ENCODE measurements around the gene MCTP2. TPM values are rescaled to one million over a fixed set of nuclear protein-coding genes. Genes with fewer than 3 reads are reported as not detected.

MCTP2 gene
- total and polyA plus RNA-seq, 9 of the 15 experiments (the other 6 are each of a cell fraction or from before 2014, with no cell fraction given): 0.07 TPM; not detected in 8

DNA sequence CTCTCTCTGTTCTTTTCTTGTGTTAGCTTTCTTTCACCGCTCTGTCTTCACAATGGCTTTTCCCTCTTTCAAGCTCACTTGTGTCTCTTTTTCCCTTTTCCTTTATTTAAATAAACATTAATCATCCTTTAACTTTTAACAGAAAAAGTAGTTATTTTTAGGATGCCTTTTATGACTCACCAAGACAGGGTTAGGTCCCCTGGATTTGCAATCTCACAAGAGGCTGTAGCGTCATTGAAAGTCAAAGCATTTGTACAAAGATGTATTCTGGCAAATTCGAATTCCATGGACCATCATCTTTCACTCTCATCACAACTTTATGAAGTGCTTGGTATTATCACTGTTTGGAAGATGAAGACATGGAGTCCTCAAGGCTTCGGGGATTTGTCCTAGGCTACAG lies 34.8 kb upstream of the MCTP2 start (continued):
- TF ChIP-seq ZNF280B (CRISPR knock-in tag; IDR thresholded peaks at IDR 0.05): no peak
- no peak for TF ChIP-seq CBX1 (IDR thresholded peaks at IDR 0.05; ENCODE audit: low read depth)

DNA sequence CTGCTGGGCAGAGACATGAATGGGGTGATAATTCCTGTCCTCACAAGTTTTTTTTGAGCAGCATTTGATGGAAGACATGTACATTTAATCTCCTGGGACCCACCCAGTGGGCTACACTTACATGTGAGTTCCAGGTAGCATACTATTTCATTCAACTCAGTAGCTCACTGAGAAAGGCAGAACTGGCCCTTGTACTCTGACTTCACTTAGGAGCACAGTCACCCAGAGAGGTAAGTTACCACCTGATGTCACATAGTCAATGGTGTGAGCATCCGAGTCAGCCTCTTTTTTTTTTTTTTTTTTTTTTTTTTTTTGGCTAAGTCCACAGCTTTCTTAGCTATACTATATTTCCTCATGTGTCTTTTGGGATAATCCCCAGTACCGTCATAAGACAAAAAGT lies 32.7 kb upstream of the MCTP2 start:
- no peak for ATAC-seq
- Histone ChIP-seq H3K27me3 (ENCODE audit: control insufficient read depth in 2 of 2, insufficient read depth in 2 of 2, low read length in 2 of 2) (no peaks in the 10 kb centered on the region), H3K27ac (ENCODE audit: extremely low read depth, low read depth, low read length) (no peak overlapping the region), H3K4me2 (ENCODE audit: insufficient read depth, low read length) (no peak overlapping the region), H3K79me2 (ENCODE audit: control insufficient read depth, insufficient read depth, low read length) (no peaks in the 10 kb centered on the region), H2AFZ (ENCODE audit: low read depth, low read length) (no peak overlapping the region), H3K9me3 (replicated peaks; ENCODE audit: control insufficient read depth, insufficient read depth, low read depth, low read length) (no peaks in the 10 kb centered on the region), H4K20me1 (replicated peaks; ENCODE audit: control insufficient read depth, insufficient read depth, low read length) (no peaks in the 10 kb centered on the region), H3K36me3 (ENCODE audit: control insufficient read depth, insufficient read depth, low read length) (no peaks in the 10 kb centered on the region), H3K9ac (ENCODE audit: insufficient read depth in 1 of 2, low read depth in 2 of 2, low read length in 2 of 2) (no peak overlapping the region), H3K4me1 (replicated peaks in 1 of 2; ENCODE audit: control insufficient read depth in 2 of 2, insufficient read depth in 2 of 2, low read length in 2 of 2) (no peaks in the 10 kb centered on the region), H3K9me1 (ENCODE audit: control insufficient read depth, insufficient read depth, low read length) (no peaks in the 10 kb centered on the region), H3K4me3 (no peak overlapping the region)
- FAIRE-seq: no peak
- no peak for TF ChIP-seq MTF1 (CRISPR knock-in tag; IDR thresholded peaks at IDR 0.05; ENCODE audit: borderline replicate concordance)
- TF ChIP-seq HSF4 (CRISPR knock-in tag; IDR thresholded peaks at IDR 0.05; ENCODE audit: borderline replicate concordance): no peak
- TF ChIP-seq, protein P1, sequence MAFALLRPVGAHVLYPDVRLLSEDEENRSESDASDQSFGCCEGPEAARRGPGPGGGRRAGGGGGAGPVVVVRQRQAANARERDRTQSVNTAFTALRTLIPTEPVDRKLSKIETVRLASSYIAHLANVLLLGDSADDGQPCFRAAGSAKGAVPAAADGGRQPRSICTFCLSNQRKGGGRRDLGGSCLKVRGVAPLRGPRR (CRISPR knock-in tag; IDR thresholded peaks at IDR 0.05): no peak
- TF ChIP-seq, protein P2, sequence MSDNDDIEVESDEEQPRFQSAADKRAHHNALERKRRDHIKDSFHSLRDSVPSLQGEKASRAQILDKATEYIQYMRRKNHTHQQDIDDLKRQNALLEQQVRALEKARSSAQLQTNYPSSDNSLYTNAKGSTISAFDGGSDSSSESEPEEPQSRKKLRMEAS (CRISPR knock-in tag; IDR thresholded peaks at IDR 0.05): no peak
- TF ChIP-seq ZNF408 (CRISPR knock-in tag; IDR thresholded peaks at IDR 0.05; ENCODE audit: low read depth): no peak
- no peak for TF ChIP-seq ZNF324 (CRISPR knock-in tag; IDR thresholded peaks at IDR 0.05)
- no peak for TF ChIP-seq PHTF2 (CRISPR knock-in tag; IDR thresholded peaks at IDR 0.05)
- TF ChIP-seq RBM15 (IDR thresholded peaks at IDR 0.05; ENCODE audit: insufficient read depth, low read length): no peak
- TF ChIP-seq ZNF165 (CRISPR knock-in tag; IDR thresholded peaks at IDR 0.05; ENCODE audit: borderline replicate concordance): no peak
- TF ChIP-seq ZNF140 (CRISPR knock-in tag; IDR thresholded peaks at IDR 0.05): no peak
- TF ChIP-seq JUNB (CRISPR knock-in tag; conservative IDR thresholded peaks at IDR 0.05): no peak
- TF ChIP-seq NR3C1 (CRISPR knock-in tag; IDR thresholded peaks at IDR 0.05): no peak
- TF ChIP-seq ZNF347 (CRISPR knock-in tag; IDR thresholded peaks at IDR 0.05; ENCODE audit: low read depth): no peak
- TF ChIP-seq ETS1 (conservative IDR thresholded peaks at IDR 0.05; ENCODE audit: control insufficient read depth, low read depth, low read length): no peak
- BruUV-seq (replicated peaks): no TSS peak
- CTCF ChIA-PET (ENCODE audit: low intra/inter-chr PET ratio): no interaction called here
- DNase-seq (ENCODE audit: extremely low read depth in 1 of 4, low spot score in 3 of 4): no peak
- POLR2A ChIA-PET: no interaction called here
- WGBS (ENCODE audit: insufficient coverage, low coverage, missing lambda C conversion rate): 0% methylated on average over 2 of the region's 2 CpGs
- intact Hi-C loops (cut with micrococcal nuclease): no loop called here
- in situ Hi-C loops (cut with MboI): no loop called here

Data from K562 (cell line).